IMR-90 (cell line): ENCODE data around the gene LAMA5. TPM values are rescaled to one million over a fixed set of nuclear protein-coding genes. Genes with fewer than 3 reads are reported as not detected.

ENCODE experiments used
- ATAC-seq: fragments of 200-7000 bp; cut with Tn5 transposase; 2 replicates; pipeline ENCODE4 v1.9.1; 2020; ENCODE audit warnings: low read depth, mild to moderate bottlenecking, moderate library complexity
- BruUV-seq: library from RNA; stranded (reverse); fragments of 400-500 nt; replicated peaks from 2 replicates; lab custom pipeline; 2021; lab: Mats Ljungman, UMichigan
- CTCF ChIA-PET: fragments of 300-600 bp; formaldehyde crosslinking; extraction: SDS; loops from one replicate; lab custom pipeline; 2021; ENCODE audit warnings: antibody characterized with exemption; lab: Yijun Ruan, JAX
- POLR2A ChIA-PET: fragments of 300-600 bp; sonication (Branson Sonifier 250); formaldehyde crosslinking; loops from one replicate; lab custom pipeline; 2022; ENCODE audit warnings: antibody characterized with exemption; ENCODE audit not compliant: unreplicated experiment; lab: Charles Lee
- DNase-seq: peaks from one replicate; pipeline ENCODE4 v3.0.0; 2013
- H2AFZ ChIP-seq: replicated peaks from 2 replicates; pipeline ENCODE3; 2013; ENCODE audit warnings: low read length, mild to moderate bottlenecking; ENCODE audit not compliant: poor library complexity
- H2AK5ac ChIP-seq: 2 replicates; pipeline ENCODE4 v1.6.1; 2013; ENCODE audit warnings: low read depth, low read length, inconsistent platforms
- H2AK9ac ChIP-seq: replicated peaks from 2 replicates; pipeline ENCODE3; 2013; ENCODE audit warnings: mild to moderate bottlenecking, low read depth, low read length, moderate library complexity; ENCODE audit not compliant: poor library complexity
- H2BK120ac ChIP-seq: 2 replicates; pipeline ENCODE4 v1.6.1; 2013; ENCODE audit warnings: low read depth, low read length, inconsistent platforms
- H2BK15ac ChIP-seq: 3 replicates; pipeline ENCODE4 v1.6.1; 2013; ENCODE audit warnings: low read depth, low read length, inconsistent platforms
- H2BK20ac ChIP-seq: 2 replicates; pipeline ENCODE4 v1.6.1; 2013; ENCODE audit warnings: low read depth, mild to moderate bottlenecking, inconsistent platforms, low read length, moderate library complexity
- H2BK5ac ChIP-seq: 2 replicates; pipeline ENCODE4 v1.6.1; 2013; ENCODE audit warnings: mild to moderate bottlenecking, low read depth, low read length, inconsistent platforms; ENCODE audit not compliant: poor library complexity, severe bottlenecking
- H3K14ac ChIP-seq: replicated peaks from 2 replicates; pipeline ENCODE4 v1.6.1; 2013; ENCODE audit warnings: low read depth, low read length, inconsistent platforms
- H3K18ac ChIP-seq: 2 replicates; pipeline ENCODE4 v1.6.1; 2013; ENCODE audit warnings: low read depth, low read length, control low read depth
- H3K23ac ChIP-seq: 2 replicates; pipeline ENCODE4 v1.6.1; 2013; ENCODE audit warnings: low read depth, low read length, inconsistent platforms
- H3K27ac ChIP-seq: 2 replicates; pipeline ENCODE4 v1.5.1; 2013; ENCODE audit warnings: mild to moderate bottlenecking, control low read depth, low read length; ENCODE audit not compliant: insufficient read depth
- H3K27me3 ChIP-seq: 2 replicates; pipeline ENCODE4 v1.6.1; 2013; ENCODE audit warnings: low read length; ENCODE audit not compliant: control insufficient read depth, insufficient read depth
- H3K36me3 ChIP-seq: 2 replicates; pipeline ENCODE4 v1.6.1; 2013; ENCODE audit warnings: low read length, mixed read lengths; ENCODE audit not compliant: control insufficient read depth, insufficient read depth
- H3K4ac ChIP-seq: 2 replicates; pipeline ENCODE4 v1.6.1; 2013; ENCODE audit warnings: low read depth, low read length, inconsistent platforms
- H3K4me1 ChIP-seq: 2 replicates; pipeline ENCODE4 v1.6.1; 2013; ENCODE audit warnings: low read length, mixed read lengths; ENCODE audit not compliant: control insufficient read depth, insufficient read depth
- H3K4me2 ChIP-seq: 2 replicates; pipeline ENCODE4 v1.6.1; 2013; ENCODE audit warnings: low read depth, mild to moderate bottlenecking, control low read depth, low read length, moderate library complexity
- H3K4me3 ChIP-seq: 2 replicates; pipeline ENCODE4 v1.5.1; 2013; ENCODE audit warnings: low read depth, mild to moderate bottlenecking, control low read depth, low read length, moderate library complexity; ENCODE audit not compliant: insufficient read depth
- H3K56ac ChIP-seq: 2 replicates; pipeline ENCODE4 v1.6.1; 2013; ENCODE audit warnings: low read length, inconsistent platforms; ENCODE audit not compliant: insufficient read depth; ENCODE audit errors: extremely low read depth
- H3K79me1 ChIP-seq, 2 experiments: 2 replicates each; pipeline ENCODE4 v1.6.1; 2013; ENCODE audit warnings: low read length in 2 of 2, inconsistent platforms in 1 of 2, low read depth in 1 of 2
- H3K9ac ChIP-seq: 2 replicates; pipeline ENCODE4 v1.6.1; 2013; ENCODE audit warnings: low read depth, low read length, control low read depth
- H3K9me1 ChIP-seq: 2 replicates; pipeline ENCODE4 v1.6.1; 2013; ENCODE audit warnings: low read length, inconsistent platforms; ENCODE audit not compliant: insufficient read depth
- H3K9me3 ChIP-seq: 2 replicates; pipeline ENCODE4 v1.6.1; 2013; ENCODE audit warnings: low read length; ENCODE audit not compliant: control insufficient read depth, insufficient read depth
- H4K20me1 ChIP-seq: 2 replicates; pipeline ENCODE4 v1.6.1; 2013; ENCODE audit warnings: low read length, inconsistent platforms; ENCODE audit not compliant: insufficient read depth
- H4K5ac ChIP-seq: 2 replicates; pipeline ENCODE4 v1.6.1; 2013; ENCODE audit warnings: mild to moderate bottlenecking, low read depth, low read length, control low read depth
- H4K8ac ChIP-seq, 2 experiments: 2 replicates each; pipeline ENCODE4 v1.6.1; 2013; ENCODE audit warnings: low read depth in 2 of 2, low read length in 2 of 2, control low read depth in 1 of 2, inconsistent platforms in 1 of 2
- H4K91ac ChIP-seq: 2 replicates; pipeline ENCODE4 v1.6.1; 2013; ENCODE audit warnings: low read depth, low read length, inconsistent platforms; ENCODE audit not compliant: insufficient read depth
- BHLHE40 ChIP-seq: fragments of 150-350 bp; IDR thresholded peaks from 2 replicates; pipeline ENCODE4 v1.6.1; 2016; ENCODE audit warnings: mild to moderate bottlenecking, low read depth, low read length
- CEBPB ChIP-seq: IDR thresholded peaks from 2 replicates; pipeline ENCODE4 v1.6.1; 2012; ENCODE audit warnings: low read depth, low read length, improper control_type of control experiment
- CHD1 ChIP-seq: IDR thresholded peaks from 2 replicates; pipeline ENCODE4 v1.6.1; 2012; ENCODE audit warnings: low read depth, low read length, improper control_type of control experiment
- FOS ChIP-seq: fragments of 150-350 bp; IDR thresholded peaks from 2 replicates; pipeline ENCODE4 v1.6.1; 2016; ENCODE audit warnings: low read depth, low read length
- MAFK ChIP-seq: IDR thresholded peaks from 2 replicates; pipeline ENCODE4 v1.6.1; 2012; ENCODE audit warnings: low read depth, low read length, improper control_type of control experiment
- MAZ ChIP-seq: IDR thresholded peaks from 2 replicates; pipeline ENCODE4 v1.6.1; 2012; ENCODE audit warnings: low read depth, mild to moderate bottlenecking, low read length, improper control_type of control experiment, moderate library complexity, borderline replicate concordance
- MXI1 ChIP-seq: IDR thresholded peaks from 2 replicates; pipeline ENCODE4 v1.6.1; 2012; ENCODE audit warnings: low read depth, mild to moderate bottlenecking, low read length, moderate library complexity, borderline replicate concordance
- NFE2L2 ChIP-seq: fragments of 150-350 bp; IDR thresholded peaks from 2 replicates; pipeline ENCODE4 v1.6.1; 2016; ENCODE audit warnings: low read depth, mild to moderate bottlenecking, low read length
- POLR2A ChIP-seq: IDR thresholded peaks from 2 replicates; pipeline ENCODE4 v1.6.1; 2012; ENCODE audit warnings: mild to moderate bottlenecking, low read depth, low read length
- RAD21 ChIP-seq: IDR thresholded peaks from 2 replicates; pipeline ENCODE4 v1.6.1; 2012; ENCODE audit warnings: low read length, improper control_type of control experiment
- RCOR1 ChIP-seq: IDR thresholded peaks from 2 replicates; pipeline ENCODE4 v1.6.1; 2012; ENCODE audit warnings: mild to moderate bottlenecking, low read length, improper control_type of control experiment; ENCODE audit not compliant: insufficient replicate concordance
- SMC3 ChIP-seq: fragments of 150-350 bp; IDR thresholded peaks from 2 replicates; pipeline ENCODE4 v1.6.1; 2016; ENCODE audit warnings: low read depth, mild to moderate bottlenecking, antibody characterized with exemption, low read length, moderate library complexity
- USF2 ChIP-seq: fragments of 150-350 bp; IDR thresholded peaks from 2 replicates; pipeline ENCODE4 v1.6.1; 2017; ENCODE audit warnings: mild to moderate bottlenecking, antibody characterized with exemption, low read length, low read depth
- WGBS, 2 experiments: methylation state at CpG; one replicate each; pipeline versions ENCODE4 v1.1.5 to v1.1.7; 2013; ENCODE audit warnings: missing lambda C conversion rate in 2 of 2; ENCODE audit not compliant: insufficient read length in 1 of 2; ENCODE audit errors: extremely low coverage in 2 of 2; 5-methylcytosine and 5-hydroxymethylcytosine counted together
- dilution Hi-C: fragments of 300-500 bp; cut with HindIII; formaldehyde crosslinking; loops from one replicate; pipeline ENCODE4 v1.14.3; 2018; ENCODE audit warnings: low sequenced_read_pairs; ENCODE audit not compliant: unreplicated experiment
- in situ Hi-C: fragments of 300-500 bp; cut with MboI; formaldehyde crosslinking; loops from 3 replicates; pipeline ENCODE4 v1.14.3; 2019; ENCODE audit warnings: low sequenced_read_pairs, inconsistent platforms, mixed read lengths
- intact Hi-C: fragments of 100-400 bp; cut with micrococcal nuclease; formaldehyde crosslinking; loops from 2 replicates; pipeline ENCODE4 v1.10.0; 2022
- polyA plus RNA-seq, 3 experiments: library from polyadenylated mRNA; depleted of rRNA; stranded (reverse); fragments of >200 nt; gene quantifications; 2 replicates each; pipeline ENCODE4 v1.2.3, GENCODE V29; 2012; ENCODE audit warnings: low replicate concordance in 1 of 3
- total RNA-seq: library from RNA; depleted of rRNA; stranded (reverse); fragments of >200 nt; gene quantifications from 2 replicates; pipeline ENCODE4 v1.2.3, GENCODE V29; 2012
- TF ChIP-seq, protein P1 (sequence below): fragments of 150-350 bp; IDR thresholded peaks from 2 replicates; pipeline ENCODE4 v1.6.1; 2016; ENCODE audit warnings: low read depth, mild to moderate bottlenecking, low read length, moderate library complexity, borderline replicate concordance
- TF ChIP-seq, protein P2 (sequence below): conservative IDR thresholded peaks from 2 replicates; pipeline ENCODE4 v1.5.1; 2012; ENCODE audit warnings: mild to moderate bottlenecking, low read depth, low read length, improper control_type of control experiment

Gene LAMA5
- total and polyA plus RNA-seq, 2 of the 4 experiments (the other 2 are of a cell fraction): 0.90 to 7.3 TPM

DNA sequence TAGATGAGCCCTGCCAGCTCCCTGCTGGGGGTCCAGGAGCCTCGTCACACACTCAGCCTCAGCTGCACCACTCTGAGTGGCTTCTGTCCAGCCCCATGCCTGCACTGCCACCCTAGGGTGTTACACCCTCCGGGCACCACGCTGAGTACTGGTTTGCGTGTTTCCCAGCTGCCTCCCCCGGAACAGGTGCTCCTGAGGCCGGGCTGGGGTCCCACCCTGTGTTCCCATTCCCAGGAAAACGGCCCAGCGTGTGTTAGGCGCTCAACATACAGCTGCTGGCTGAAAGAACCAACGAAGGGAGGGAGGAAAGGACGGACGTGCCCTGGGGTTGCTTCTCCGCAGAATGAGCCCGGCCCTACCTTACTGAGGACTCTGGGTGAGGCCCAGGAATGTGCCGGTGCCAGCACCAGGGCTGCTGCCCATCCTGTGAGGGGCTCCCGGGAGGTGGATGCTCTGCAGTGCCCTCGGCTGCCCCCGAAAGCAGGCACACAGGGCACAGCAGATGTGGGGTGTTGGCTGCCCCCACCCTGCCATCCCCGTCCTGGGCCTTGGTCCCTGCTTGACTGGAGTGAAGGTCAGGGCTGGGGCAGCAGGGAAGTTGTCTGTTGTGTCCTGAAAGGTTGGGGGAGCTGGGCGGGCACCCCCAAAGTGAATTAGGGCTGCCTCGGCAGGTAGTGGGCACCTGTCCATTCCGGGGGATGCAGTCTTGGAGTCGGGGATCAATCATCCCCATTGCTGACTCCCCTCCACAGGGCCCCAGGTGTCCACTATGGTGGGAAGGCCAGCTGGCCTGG is 16.3 kb downstream of the LAMA5 start:
- 95% methylated on average over 9 of the region's 23 CpGs; no CpG with 5 or more reads in 1 of the 2 experiments for WGBS, 2 experiments
- Histone ChIP-seq H3K18ac (no peak overlapping the region), H3K4ac (no peak overlapping the region), H3K27me3 (no peaks in the 10 kb centered on the region), H2AK5ac (no peak overlapping the region), H3K79me1 (no peaks in the 10 kb centered on the region), H3K14ac (no peak overlapping the region), H4K91ac (no peak overlapping the region), H3K4me2 (no peak overlapping the region), H4K20me1 (no peaks in the 10 kb centered on the region), H2BK120ac (no peak overlapping the region), H3K9me1 (no peaks in the 10 kb centered on the region), H3K27ac (no peak overlapping the region), H3K4me1 (peaks cover 7% of the 10 kb centered on the region), H4K8ac (no peak overlapping the region), H3K23ac (no peak overlapping the region), H2AK9ac (no peak overlapping the region), H3K56ac (no peak overlapping the region), H3K4me3 (no peak overlapping the region), H2BK15ac (no peak overlapping the region), H2AFZ (no peak overlapping the region), H3K9me3 (no peaks in the 10 kb centered on the region), H3K9ac (no peak overlapping the region), H2BK20ac (no peak overlapping the region), H4K5ac (no peak overlapping the region), H2BK5ac (no peak overlapping the region), H3K36me3 (peaks cover 9% of the 10 kb centered on the region; the same call in 1 of the 2 replicates)
- dilution Hi-C loops: no loop called here
- TF ChIP-seq MAFK (no peak), RAD21 (no peak), MAZ (no peak), CHD1 (no peak), RCOR1 (no peak), BHLHE40 (no peak), FOS (no peak), MXI1 (no peak), POLR2A (no peak), SMC3 (no peak), CEBPB (no peak), USF2 (no peak), NFE2L2 (no peak)
- TF ChIP-seq, protein P1, sequence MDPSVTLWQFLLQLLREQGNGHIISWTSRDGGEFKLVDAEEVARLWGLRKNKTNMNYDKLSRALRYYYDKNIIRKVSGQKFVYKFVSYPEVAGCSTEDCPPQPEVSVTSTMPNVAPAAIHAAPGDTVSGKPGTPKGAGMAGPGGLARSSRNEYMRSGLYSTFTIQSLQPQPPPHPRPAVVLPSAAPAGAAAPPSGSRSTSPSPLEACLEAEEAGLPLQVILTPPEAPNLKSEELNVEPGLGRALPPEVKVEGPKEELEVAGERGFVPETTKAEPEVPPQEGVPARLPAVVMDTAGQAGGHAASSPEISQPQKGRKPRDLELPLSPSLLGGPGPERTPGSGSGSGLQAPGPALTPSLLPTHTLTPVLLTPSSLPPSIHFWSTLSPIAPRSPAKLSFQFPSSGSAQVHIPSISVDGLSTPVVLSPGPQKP: no peak
- TF ChIP-seq, protein P2, sequence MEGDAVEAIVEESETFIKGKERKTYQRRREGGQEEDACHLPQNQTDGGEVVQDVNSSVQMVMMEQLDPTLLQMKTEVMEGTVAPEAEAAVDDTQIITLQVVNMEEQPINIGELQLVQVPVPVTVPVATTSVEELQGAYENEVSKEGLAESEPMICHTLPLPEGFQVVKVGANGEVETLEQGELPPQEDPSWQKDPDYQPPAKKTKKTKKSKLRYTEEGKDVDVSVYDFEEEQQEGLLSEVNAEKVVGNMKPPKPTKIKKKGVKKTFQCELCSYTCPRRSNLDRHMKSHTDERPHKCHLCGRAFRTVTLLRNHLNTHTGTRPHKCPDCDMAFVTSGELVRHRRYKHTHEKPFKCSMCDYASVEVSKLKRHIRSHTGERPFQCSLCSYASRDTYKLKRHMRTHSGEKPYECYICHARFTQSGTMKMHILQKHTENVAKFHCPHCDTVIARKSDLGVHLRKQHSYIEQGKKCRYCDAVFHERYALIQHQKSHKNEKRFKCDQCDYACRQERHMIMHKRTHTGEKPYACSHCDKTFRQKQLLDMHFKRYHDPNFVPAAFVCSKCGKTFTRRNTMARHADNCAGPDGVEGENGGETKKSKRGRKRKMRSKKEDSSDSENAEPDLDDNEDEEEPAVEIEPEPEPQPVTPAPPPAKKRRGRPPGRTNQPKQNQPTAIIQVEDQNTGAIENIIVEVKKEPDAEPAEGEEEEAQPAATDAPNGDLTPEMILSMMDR: no peak
- no TSS peak for BruUV-seq
- ChIA-PET POLR2A (no interaction called here), CTCF (no interaction called here)
- intact Hi-C loops: no loop called here
- DNase-seq (no peak), ATAC-seq (no peak)
- in situ Hi-C loops: no loop called here
